Mucosa of stomach (tissue), 1 donor: Measurements from ENCODE around the gene SVOP.
"Not testable (repeated sequence)": the region's sequence is repeated elsewhere in the genome, so short reads cannot be mapped to it uniquely, and the experiment has no call there.

Experiments used
- H3K27me3 ChIP-seq: one replicate; pipeline ENCODE4 v1.7.0; 2013; ENCODE audit warnings: mild to moderate bottlenecking, low read length; ENCODE audit not compliant: control insufficient read depth, insufficient read depth
- H3K36me3 ChIP-seq: one replicate; pipeline ENCODE4 v1.7.0; 2013; ENCODE audit warnings: low read length; ENCODE audit not compliant: control insufficient read depth, insufficient read depth
- H3K4me1 ChIP-seq: one replicate; pipeline ENCODE4 v1.7.0; 2013; ENCODE audit warnings: mild to moderate bottlenecking, low read length; ENCODE audit not compliant: control insufficient read depth, insufficient read depth
- H3K4me3 ChIP-seq: one replicate; pipeline ENCODE4 v1.7.0; 2013; ENCODE audit warnings: low read length
- H3K9ac ChIP-seq: one replicate; pipeline ENCODE4 v1.7.0; 2013; ENCODE audit warnings: mild to moderate bottlenecking, low read length, moderate library complexity
- H3K9me3 ChIP-seq: one replicate; pipeline ENCODE4 v1.7.0; 2013; ENCODE audit warnings: mild to moderate bottlenecking, low read length, moderate library complexity; ENCODE audit not compliant: control insufficient read depth
- donor health status: Pancreatic carcinoma.

Gene SVOP

GRCh38 chr12:109020146-109020795 lies 597 bp downstream of the SVOP start:
- no peaks in the 10 kb centered on the region for H3K9me3 ChIP-seq
- H3K36me3 ChIP-seq: no peaks in the 10 kb centered on the region
- H3K4me3 ChIP-seq: no peak overlapping the region
- H3K27me3 ChIP-seq: peaks cover 4% of the 10 kb centered on the region
- no peaks in the 10 kb centered on the region for H3K4me1 ChIP-seq
- no peak overlapping the region for H3K9ac ChIP-seq

- H3K27me3 ChIP-seq: peaks cover 4% of the 10 kb centered on the region
Measured at GRCh38 chr12:109018296-109018695, 2.6 kb downstream of the SVOP start.

GRCh38 chr12:109016978-109017377 lies 3.9 kb downstream of the SVOP start:
- Histone ChIP-seq H3K4me1 (no peaks in the 10 kb centered on the region), H3K4me3 (no peak overlapping the region), H3K9ac (no peak overlapping the region), H3K9me3 (no peaks in the 10 kb centered on the region), H3K27me3 (peaks cover 4% of the 10 kb centered on the region), H3K36me3 (no peaks in the 10 kb centered on the region)

More at GRCh38 chr12:109018296-109018695, 2.6 kb downstream of the SVOP start:
- no peaks in the 10 kb centered on the region for H3K4me1 ChIP-seq
- no peak overlapping the region for H3K9ac ChIP-seq
- no peak overlapping the region for H3K4me3 ChIP-seq
- no peaks in the 10 kb centered on the region for H3K9me3 ChIP-seq
- H3K36me3 ChIP-seq: no peaks in the 10 kb centered on the region

- Histone ChIP-seq H3K36me3 (no peaks in the 10 kb centered on the region), H3K4me1 (no peaks in the 10 kb centered on the region), H3K9me3 (no peaks in the 10 kb centered on the region), H3K4me3 (no peak overlapping the region), H3K9ac (no peak overlapping the region), H3K27me3 (peaks cover 4% of the 10 kb centered on the region)
Measured at GRCh38 chr12:109016016-109016415, 4.9 kb downstream of the SVOP start.

DNA sequence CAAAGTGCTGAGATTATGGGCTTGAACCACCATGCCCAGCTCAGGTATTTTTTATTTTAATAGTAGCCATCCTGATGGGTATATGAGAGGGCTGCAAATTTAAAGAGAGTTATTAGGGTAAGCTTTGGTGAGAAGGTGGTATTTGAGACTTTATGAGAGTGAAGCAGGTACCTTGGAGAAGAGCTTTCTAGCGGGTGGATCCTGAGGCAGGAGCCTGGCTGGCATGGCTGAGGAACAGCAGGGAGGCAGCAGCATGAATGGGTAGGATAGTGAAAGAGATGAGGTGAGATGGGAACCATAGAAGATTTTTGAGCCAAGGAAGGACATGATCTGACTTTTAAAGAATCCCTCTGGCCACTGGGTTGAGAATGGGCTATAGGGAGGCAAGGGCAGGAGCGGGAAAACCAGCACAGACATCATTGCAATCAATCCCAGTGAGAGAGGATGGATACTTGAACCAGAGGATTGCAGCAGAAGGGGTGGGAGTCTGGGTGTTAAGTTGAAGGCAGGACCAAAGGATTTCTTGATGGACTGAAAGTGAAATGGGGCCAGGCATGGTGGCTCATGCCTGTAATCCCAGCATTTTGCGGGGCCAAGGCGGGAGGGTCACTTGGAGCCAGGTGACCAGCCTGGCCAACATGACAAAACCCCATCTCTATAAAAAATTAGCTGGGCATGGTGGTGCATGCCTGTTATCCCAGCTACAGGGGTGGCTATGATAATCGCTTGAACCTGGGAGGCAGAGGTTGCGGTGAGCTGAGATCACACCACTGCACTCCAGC lies 5.7 kb downstream of the SVOP start:
- H3K27me3 ChIP-seq: peaks cover 4% of the 10 kb centered on the region
- no peaks in the 10 kb centered on the region for H3K4me1 ChIP-seq
- no peak overlapping the region for H3K9ac ChIP-seq
- H3K4me3 ChIP-seq: no peak overlapping the region
- H3K36me3 ChIP-seq: no peaks in the 10 kb centered on the region
- H3K9me3 ChIP-seq: no peaks in the 10 kb centered on the region

DNA sequence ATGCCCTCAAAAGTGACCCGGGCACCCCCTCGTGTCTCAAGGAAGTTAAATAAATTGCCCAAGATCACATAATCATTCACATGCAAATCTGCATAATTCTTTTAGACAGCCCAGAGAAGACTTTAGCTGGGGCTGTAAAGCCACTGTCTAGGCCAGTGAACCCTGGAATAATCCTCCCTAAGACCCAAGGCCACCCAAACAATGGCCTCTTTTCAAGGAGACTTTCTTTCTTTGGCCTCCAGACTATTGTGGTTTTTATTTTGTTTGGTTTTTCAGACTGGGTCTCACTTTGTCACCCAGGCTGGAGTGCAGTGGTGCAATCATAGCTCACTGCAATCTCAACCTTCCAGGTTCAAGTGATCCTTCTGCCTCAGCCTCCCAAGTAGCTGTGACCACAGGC lies 10.6 kb downstream of the SVOP start:
- H3K9ac ChIP-seq: no peak overlapping the region
- H3K4me3 ChIP-seq: no peak overlapping the region
- no peaks in the 10 kb centered on the region for H3K36me3 ChIP-seq
- no peaks in the 10 kb centered on the region for H3K4me1 ChIP-seq
- no peaks in the 10 kb centered on the region for H3K9me3 ChIP-seq
- H3K27me3 ChIP-seq: no peaks in the 10 kb centered on the region

GRCh38 chr12:109009766-109010165 lies 11.1 kb downstream of the SVOP start:
- Histone ChIP-seq H3K9ac (no peak overlapping the region), H3K9me3 (no peaks in the 10 kb centered on the region), H3K27me3 (no peaks in the 10 kb centered on the region), H3K36me3 (no peaks in the 10 kb centered on the region), H3K4me3 (no peak overlapping the region), H3K4me1 (no peaks in the 10 kb centered on the region)

DNA sequence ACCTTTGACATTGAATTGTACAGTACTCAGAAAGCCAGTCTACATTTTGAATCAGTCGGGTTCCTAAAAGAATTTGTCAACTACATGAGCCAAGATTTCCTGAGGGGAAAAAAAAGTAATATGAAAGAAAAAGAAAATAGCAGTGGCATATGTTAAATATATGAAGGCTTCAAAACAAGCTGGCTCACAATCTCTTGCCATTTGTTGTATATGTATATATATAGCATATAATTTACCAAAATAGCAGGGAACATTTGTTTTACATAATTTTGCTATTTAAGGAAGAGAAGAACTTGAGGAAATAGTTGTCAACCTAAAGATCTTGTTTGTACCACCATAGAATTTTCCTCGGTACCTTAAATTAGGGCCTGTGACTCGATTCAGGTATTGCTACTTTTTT lies 16.9 kb downstream of the SVOP start:
- no peak overlapping the region for H3K9ac ChIP-seq

DNA sequence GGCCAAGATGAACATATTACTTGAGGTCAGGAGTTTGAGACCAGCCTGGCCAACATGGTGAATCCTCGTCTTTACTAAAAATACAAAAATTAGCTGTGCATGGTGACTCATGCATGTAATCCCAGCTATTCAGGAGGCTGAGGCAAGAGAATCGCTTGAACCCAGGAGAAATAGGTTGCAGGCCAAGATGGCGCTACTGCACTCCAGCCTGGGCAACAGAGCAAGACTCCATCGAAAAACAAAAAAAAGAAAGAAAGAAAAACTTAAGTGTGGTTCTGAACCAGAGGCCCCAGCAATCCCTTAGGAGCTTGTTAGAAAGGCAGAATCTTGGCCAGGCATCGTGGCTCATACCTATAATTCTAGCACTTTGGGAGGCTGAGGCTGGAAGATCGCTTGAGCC lies 24.5 kb downstream of the SVOP start:
- H3K4me1 ChIP-seq: no peaks in the 10 kb centered on the region
- H3K36me3 ChIP-seq: no peaks in the 10 kb centered on the region
- H3K9me3 ChIP-seq: no peaks in the 10 kb centered on the region
- H3K9ac ChIP-seq: no peak overlapping the region
- no peak overlapping the region for H3K4me3 ChIP-seq
- H3K27me3 ChIP-seq: no peaks in the 10 kb centered on the region

More for the DNA sequence above, 16.9 kb downstream of the SVOP start:
- Histone ChIP-seq H3K9me3 (no peaks in the 10 kb centered on the region), H3K27me3 (no peaks in the 10 kb centered on the region), H3K4me3 (no peak overlapping the region), H3K4me1 (no peaks in the 10 kb centered on the region), H3K36me3 (no peaks in the 10 kb centered on the region)

DNA sequence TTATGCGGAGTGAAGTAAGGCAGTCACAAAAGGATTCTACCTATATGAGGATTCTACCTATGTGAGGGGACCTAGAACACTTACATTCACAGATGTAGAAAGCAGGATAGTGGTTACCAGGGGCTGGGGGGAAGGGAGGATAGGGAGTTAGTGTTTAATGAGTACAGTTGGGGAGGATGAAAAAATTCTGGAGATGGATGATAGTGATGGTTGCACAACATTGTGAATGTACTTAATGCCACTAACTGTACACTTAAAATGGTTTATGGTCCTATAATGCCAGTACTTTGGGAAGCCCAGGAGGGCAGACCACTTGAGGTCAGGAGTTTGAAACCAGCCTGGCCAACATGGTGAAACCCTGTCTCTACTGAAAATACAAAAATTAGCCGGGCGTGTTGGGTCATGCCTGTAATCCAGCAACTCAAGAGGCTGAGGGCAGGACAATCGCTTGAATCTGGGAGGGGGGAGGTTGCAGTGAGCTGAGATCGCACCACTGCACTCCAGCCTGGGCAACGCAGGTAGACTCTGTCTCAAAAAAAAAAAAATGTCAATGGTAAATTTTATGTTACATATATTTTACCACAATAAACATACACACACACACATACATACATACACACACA lies 25.4 kb downstream of the SVOP start:
- no peak overlapping the region for H3K4me3 ChIP-seq
- H3K9me3 ChIP-seq: no peaks in the 10 kb centered on the region
- H3K4me1 ChIP-seq: no peaks in the 10 kb centered on the region
- H3K9ac ChIP-seq: no peak overlapping the region
- no peaks in the 10 kb centered on the region for H3K36me3 ChIP-seq
- no peaks in the 10 kb centered on the region for H3K27me3 ChIP-seq

DNA sequence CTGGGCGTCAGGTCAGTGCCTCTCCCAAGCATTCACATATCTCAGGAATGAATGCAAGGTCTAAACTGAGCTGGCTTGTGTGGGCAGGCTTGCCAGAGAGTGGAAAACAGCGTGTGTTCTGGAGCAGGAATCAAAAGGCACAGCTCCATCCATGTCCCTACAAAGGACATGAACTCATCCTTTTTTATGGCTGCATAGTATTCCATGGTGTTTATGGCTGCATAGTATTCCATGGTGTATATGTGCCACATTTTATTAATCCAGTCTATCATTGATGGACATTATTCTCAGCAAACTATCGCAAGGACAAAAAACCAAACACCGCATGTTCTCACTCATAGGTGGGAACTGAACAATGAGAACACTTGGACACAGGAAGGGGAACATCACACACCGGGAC lies 30.8 kb downstream of the SVOP start:
- H3K4me1 ChIP-seq, H3K36me3 ChIP-seq, H3K9me3 ChIP-seq, H3K27me3 ChIP-seq, H3K9ac ChIP-seq, H3K4me3 ChIP-seq: not testable (repeated sequence)

- H3K4me3 ChIP-seq: no peak overlapping the region
- H3K9me3 ChIP-seq: no peaks in the 10 kb centered on the region
- H3K36me3 ChIP-seq: no peaks in the 10 kb centered on the region
- no peaks in the 10 kb centered on the region for H3K27me3 ChIP-seq
- H3K9ac ChIP-seq: no peak overlapping the region
- H3K4me1 ChIP-seq: no peaks in the 10 kb centered on the region
Measured at GRCh38 chr12:108989376-108989775, 31.5 kb downstream of the SVOP start.
